Common myeloid progenitor, CD34-positive (primary cell): ENCODE measurements around the gene SH2D1A.
"Not testable (repeated sequence)": the region's sequence is repeated elsewhere in the genome, so short reads cannot be mapped to it uniquely, and the experiment has no call there.

Experiments used
- CTCF ChIA-PET: fragments of 350-600 bp; sonication (Branson Sonifier 250); formaldehyde crosslinking; loops from one replicate; lab custom pipeline; 2021; ENCODE audit warnings: antibody characterized with exemption; lab: Charles Lee
- POLR2A ChIA-PET: fragments of 350-600 bp; sonication (Branson Sonifier 250); formaldehyde crosslinking; loops from one replicate; lab custom pipeline; 2021; ENCODE audit warnings: antibody characterized with exemption; lab: Charles Lee
- DNase-seq, 3 donors: peaks; one replicate each; pipeline versions ENCODE4 v3.0.0 to v3.0.0-alpha.2; 2013
- H3K27ac ChIP-seq, 2 experiments: 1 replicate in 1 of 2; 2 replicates in 1 of 2; pipeline ENCODE4 v1.7.0; 2013; ENCODE audit warnings: inconsistent platforms in 2 of 2, low read length in 2 of 2, mild to moderate bottlenecking in 2 of 2, low read depth in 1 of 2, moderate library complexity in 1 of 2; ENCODE audit not compliant: severe bottlenecking in 2 of 2, insufficient read depth in 1 of 2, poor library complexity in 1 of 2
- H3K27me3 ChIP-seq, 5 experiments: replicated peaks in 2 of 5; 1 replicate in 3 of 5; 2 replicates in 2 of 5; pipeline versions ENCODE4 v1.6.1 to v1.7.0; 2013; ENCODE audit warnings: low read length in 4 of 5, mild to moderate bottlenecking in 2 of 5, moderate library complexity in 2 of 5, inconsistent platforms in 1 of 5; ENCODE audit not compliant: insufficient read depth in 5 of 5, control insufficient read depth in 4 of 5
- H3K36me3 ChIP-seq, 4 experiments: 1 replicate in 2 of 4; 2 replicates in 2 of 4; pipeline versions ENCODE4 v1.6.1 to v1.7.0; 2013; ENCODE audit warnings: low read length in 3 of 4, control low read depth in 1 of 4, mild to moderate bottlenecking in 1 of 4; ENCODE audit not compliant: control insufficient read depth in 4 of 4, insufficient read depth in 4 of 4
- H3K4me1 ChIP-seq, 4 experiments: 1 replicate in 3 of 4; 2 replicates in 1 of 4; pipeline versions ENCODE4 v1.6.1 to v1.7.1; 2013; ENCODE audit warnings: low read length in 3 of 4, mild to moderate bottlenecking in 3 of 4, control low read depth in 1 of 4, inconsistent platforms in 1 of 4, moderate library complexity in 1 of 4; ENCODE audit not compliant: control insufficient read depth in 4 of 4, insufficient read depth in 4 of 4; ENCODE audit errors: control extremely low read depth in 1 of 4
- H3K4me3 ChIP-seq, 7 experiments: 1 replicate in 4 of 7; 2 replicates in 3 of 7; pipeline versions ENCODE4 v1.5.1 to v1.7.0; 2013; ENCODE audit warnings: mild to moderate bottlenecking in 7 of 7, low read length in 6 of 7, moderate library complexity in 6 of 7, inconsistent platforms in 2 of 7, low read depth in 2 of 7, control low read depth in 1 of 7; ENCODE audit not compliant: insufficient read depth in 4 of 7, control insufficient read depth in 1 of 7; ENCODE audit errors: extremely low read depth in 1 of 7
- H3K9me3 ChIP-seq, 5 experiments: 1 replicate in 4 of 5; 2 replicates in 1 of 5; pipeline versions ENCODE4 v1.6.1 to v1.7.1; 2013; ENCODE audit warnings: low read length in 4 of 5, mild to moderate bottlenecking in 2 of 5, inconsistent platforms in 1 of 5, low read depth in 1 of 5, moderate library complexity in 1 of 5; ENCODE audit not compliant: control insufficient read depth in 4 of 5, insufficient read depth in 2 of 5; ENCODE audit errors: control extremely low read depth in 1 of 5
- WGBS: methylation state at CpG from one replicate; pipeline ENCODE4 v1.1.5; 2013; ENCODE audit not compliant: insufficient coverage; 5-methylcytosine and 5-hydroxymethylcytosine counted together

The SH2D1A gene

GRCh38 chrX:124332481-124333424 is 13.6 kb upstream of the SH2D1A start, which contains the start of gene TEX13D:
Gene TEX13D (plus strand): TSS chrX:124332660. CDS start chrX:124332918, 258 bp downstream.
- WGBS = 88% methylated on average over 57 of the region's 57 CpGs
- H3K4me1 ChIP-seq = no peaks in the 10 kb centered on the region
- POLR2A ChIA-PET = no interaction called here
- no peaks in the 10 kb centered on the region for H3K9me3 ChIP-seq
- DNase-seq = no peak
- H3K27me3 ChIP-seq = no peaks in the 10 kb centered on the region
- H3K36me3 ChIP-seq = no peaks in the 10 kb centered on the region
- no peak within 1 kb of the TSS for H3K27ac ChIP-seq
- no peak within 1 kb of the TSS for H3K4me3 ChIP-seq
- CTCF ChIA-PET = no interaction called here

- no peak overlapping the region for H3K27ac ChIP-seq
- no peak for DNase-seq
- H3K4me1 ChIP-seq = no peaks in the 10 kb centered on the region
- H3K9me3 ChIP-seq = no peaks in the 10 kb centered on the region
- H3K4me3 ChIP-seq = no peak overlapping the region
- 88% methylated on average over 6 of the region's 6 CpGs for WGBS
- H3K36me3 ChIP-seq = no peaks in the 10 kb centered on the region
- POLR2A ChIA-PET = no interaction called here
- CTCF ChIA-PET = no interaction called here
- no peaks in the 10 kb centered on the region for H3K27me3 ChIP-seq
Measured at GRCh38 chrX:124333862-124334261, 12.5 kb upstream of the SH2D1A start.

GRCh38 chrX:124334555-124334954 is 11.8 kb upstream of the SH2D1A start:
- WGBS = 86% methylated on average over 2 of the region's 2 CpGs
- H3K4me3 ChIP-seq, H3K4me1 ChIP-seq, H3K27ac ChIP-seq, CTCF ChIA-PET, POLR2A ChIA-PET, H3K27me3 ChIP-seq, H3K36me3 ChIP-seq, H3K9me3 ChIP-seq, DNase-seq: not testable (repeated sequence)

GRCh38 chrX:124335598-124335997 is 10.8 kb upstream of the SH2D1A start:
- Histone ChIP-seq H3K4me3 (no peak overlapping the region), H3K27ac (no peak overlapping the region), H3K36me3 (no peaks in the 10 kb centered on the region), H3K9me3 (no peaks in the 10 kb centered on the region), H3K4me1 (no peaks in the 10 kb centered on the region), H3K27me3 (no peaks in the 10 kb centered on the region)
- peak in 1 of 3 donors; percentile 12 for DNase-seq
- WGBS = 60% methylated on average over 1 of the region's 1 CpG
- CTCF ChIA-PET = no interaction called here
- POLR2A ChIA-PET = no interaction called here

- 43% methylated on average over 1 of the region's 1 CpG for WGBS
- Histone ChIP-seq H3K27me3 (no peaks in the 10 kb centered on the region), H3K4me1 (peaks cover 0 to 4% (median 0%) of the 10 kb centered on the region in 4 experiments), H3K4me3 (no peak overlapping the region), H3K27ac (no peak overlapping the region), H3K9me3 (no peaks in the 10 kb centered on the region), H3K36me3 (no peaks in the 10 kb centered on the region)
- CTCF ChIA-PET = no interaction called here
- DNase-seq = no peak
- POLR2A ChIA-PET = no interaction called here
Measured at GRCh38 chrX:124337916-124338315, 8.4 kb upstream of the SH2D1A start.

GRCh38 chrX:124338733-124339514 is 7.4 kb upstream of the SH2D1A start:
- Histone ChIP-seq H3K27me3 (no peaks in the 10 kb centered on the region), H3K9me3 (no peaks in the 10 kb centered on the region), H3K4me1 (peaks cover 0 to 4% (median 0%) of the 10 kb centered on the region in 4 experiments), H3K27ac (no peak overlapping the region), H3K4me3 (no peak overlapping the region), H3K36me3 (no peaks in the 10 kb centered on the region)
- no peak for DNase-seq
- WGBS = 86% methylated on average over 6 of the region's 6 CpGs
- POLR2A ChIA-PET = no interaction called here
- CTCF ChIA-PET = interaction anchor here (1.1 kb wide), 1 partner anchor 127 kb away, joined by 4 read pairs; no protein-coding TSS in a partner anchor
